ENCODE measurements around the gene ARID3A.
"Not testable (repeated sequence)": the region's sequence is repeated elsewhere in the genome, so short reads cannot be mapped to it uniquely, and the experiment has no call there.

ARID3A gene

DNA sequence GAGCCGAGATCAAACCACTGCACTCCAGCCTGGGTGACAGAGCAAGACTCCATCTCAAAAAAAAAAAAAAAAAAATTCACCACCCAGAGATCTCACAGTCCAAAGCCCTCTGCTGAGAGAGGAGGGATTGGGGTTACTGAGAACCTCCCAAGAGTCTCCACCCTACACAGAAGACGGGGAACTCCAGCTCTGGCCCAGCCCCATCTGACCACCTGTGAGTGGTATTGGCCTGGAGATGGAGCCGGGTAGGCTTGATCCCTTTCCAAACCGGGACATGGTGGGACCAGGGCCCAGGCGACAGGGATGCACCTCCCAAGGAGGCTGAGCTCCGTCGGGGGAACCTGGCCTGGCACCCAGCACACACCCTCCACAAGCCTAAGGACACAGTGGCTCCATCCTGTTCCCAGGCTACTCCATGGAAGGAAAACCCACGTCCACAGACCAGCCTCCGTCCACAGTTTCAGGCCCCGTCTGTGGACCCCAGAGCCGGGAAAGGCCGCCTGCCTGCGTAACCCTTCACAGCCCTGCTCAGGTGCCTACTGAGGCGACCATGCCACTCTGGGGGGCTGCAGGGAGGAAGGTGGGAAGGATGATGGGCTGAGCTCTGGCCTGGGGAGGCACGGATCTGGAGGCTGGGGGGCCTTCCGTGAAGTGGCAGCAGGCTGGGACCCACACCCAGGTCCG, 93.2 kb downstream of the ARID3A start:
- DNase-seq: no peak

DNA sequence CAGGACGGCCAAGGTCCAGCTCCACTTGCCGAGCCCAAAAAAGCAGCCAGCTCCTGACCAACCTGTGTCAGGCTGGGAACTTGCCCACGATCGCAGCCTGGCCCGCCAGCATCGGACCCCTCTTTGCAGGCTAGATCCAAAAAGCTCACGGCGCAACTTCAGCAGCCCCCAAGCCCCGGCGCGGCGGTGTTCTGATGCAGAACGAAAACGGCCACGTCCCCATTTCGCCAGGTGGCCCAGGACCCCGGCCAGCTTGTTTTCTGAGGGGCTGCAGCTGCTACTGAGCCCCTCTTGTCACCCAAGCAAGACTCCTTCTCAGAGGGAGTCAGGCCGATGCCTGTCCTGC, 93.8 kb downstream of the ARID3A start:
- DNase-seq: no peak

GRCh38 chr19:1019980-1020867, 94.4 kb downstream of the ARID3A start:
- DNase-seq: no peak

DNA sequence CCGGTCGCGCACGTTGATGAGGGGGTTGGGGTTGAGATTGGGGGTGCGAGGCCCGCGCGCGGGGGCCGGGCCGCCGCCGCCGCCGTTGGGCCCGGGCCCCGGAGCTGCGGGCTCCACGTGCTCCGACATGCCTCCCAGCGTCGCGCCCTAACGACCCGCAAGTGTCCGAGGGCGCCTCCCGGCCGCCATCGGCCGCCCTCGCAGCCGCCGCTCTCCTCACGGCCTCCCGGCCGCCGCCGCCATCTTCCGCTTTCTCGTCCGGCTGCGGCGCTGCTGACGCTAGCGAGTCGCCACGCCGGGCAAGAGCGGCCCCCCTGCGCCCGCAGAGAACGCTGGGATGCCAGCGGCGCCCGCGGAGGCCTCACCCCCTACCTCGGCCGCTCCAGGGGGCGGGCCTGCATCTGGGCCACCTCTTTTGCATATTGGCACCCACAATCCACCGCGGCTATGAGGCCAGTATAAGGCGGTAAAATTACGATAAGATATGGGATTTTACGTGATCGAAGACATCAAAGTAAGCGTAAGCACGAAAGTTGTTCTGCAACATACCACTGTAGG, 95.1 kb downstream of the ARID3A start, which contains the start of gene TMEM259:
Gene TMEM259 (minus strand): TSS at position 256 of the 558 bp plus-strand sequence. CDS start 127 bp downstream, at position 129.
- DNase-seq: peak; percentile 98

- not testable (repeated sequence) for DNase-seq
Observed at GRCh38 chr19:1023883-1024188, 98.0 kb downstream of the ARID3A start.

GRCh38 chr19:1025080-1025479, 99.2 kb downstream of the ARID3A start:
- DNase-seq: not testable (repeated sequence)

All from CD4-positive, alpha-beta T cell treated with Interferon gamma for 1 hour (primary cell).